ENCODE measurements around the gene NEK11.

Gene NEK11

DNA sequence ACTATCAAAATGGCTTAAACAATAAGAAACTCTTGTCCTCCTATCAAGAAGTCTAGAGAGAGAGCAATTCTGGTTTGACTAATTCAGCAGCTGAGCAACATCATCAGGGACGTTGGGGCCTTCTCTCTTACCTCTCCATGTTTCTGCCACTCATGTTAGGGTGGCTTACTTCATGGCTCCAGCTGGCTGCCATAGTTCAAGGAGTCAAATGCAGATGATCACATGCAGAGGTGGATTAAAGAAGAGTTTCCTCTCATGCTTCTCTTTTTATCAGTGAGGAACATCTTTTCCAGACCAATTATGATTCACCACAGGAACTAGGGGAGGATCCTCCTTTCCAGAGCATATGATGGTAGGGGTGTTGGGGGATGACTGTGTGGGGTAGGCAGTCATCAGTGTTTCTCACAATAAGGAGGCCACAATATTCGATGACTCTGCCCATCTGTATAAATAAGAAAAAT, 45.5 kb downstream of the NEK11 start:
- FAIRE-seq (no peak), DNase-seq (ENCODE audit: insufficient read length, low spot score) (no peak)
- no peak for TF ChIP-seq POLR2A (IDR thresholded peaks at IDR 0.05; ENCODE audit: low read depth, low read length)

DNA sequence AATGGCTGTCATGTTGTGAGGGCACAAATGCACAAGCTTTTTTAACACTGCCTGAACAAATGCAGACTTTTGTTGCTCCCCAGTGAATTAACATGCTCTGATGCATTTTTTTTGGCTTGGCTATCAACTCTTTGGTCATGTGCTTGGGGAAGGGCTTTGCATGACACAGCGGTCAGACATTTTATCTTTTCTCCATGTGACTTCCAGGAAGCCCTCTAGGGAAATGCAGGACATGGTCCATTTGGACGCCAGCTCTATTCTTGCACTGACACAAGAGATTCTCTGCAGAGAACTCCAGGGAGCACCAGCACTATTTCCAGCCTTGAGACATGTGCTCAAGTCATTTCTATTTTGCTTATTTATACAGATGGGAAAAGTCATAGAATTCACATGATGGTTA, 46.2 kb downstream of the NEK11 start:
- no peak for TF ChIP-seq POLR2A (IDR thresholded peaks at IDR 0.05; ENCODE audit: low read depth, low read length)
- DNase-seq (ENCODE audit: insufficient read length, low spot score) (no peak), FAIRE-seq (no peak)

DNA sequence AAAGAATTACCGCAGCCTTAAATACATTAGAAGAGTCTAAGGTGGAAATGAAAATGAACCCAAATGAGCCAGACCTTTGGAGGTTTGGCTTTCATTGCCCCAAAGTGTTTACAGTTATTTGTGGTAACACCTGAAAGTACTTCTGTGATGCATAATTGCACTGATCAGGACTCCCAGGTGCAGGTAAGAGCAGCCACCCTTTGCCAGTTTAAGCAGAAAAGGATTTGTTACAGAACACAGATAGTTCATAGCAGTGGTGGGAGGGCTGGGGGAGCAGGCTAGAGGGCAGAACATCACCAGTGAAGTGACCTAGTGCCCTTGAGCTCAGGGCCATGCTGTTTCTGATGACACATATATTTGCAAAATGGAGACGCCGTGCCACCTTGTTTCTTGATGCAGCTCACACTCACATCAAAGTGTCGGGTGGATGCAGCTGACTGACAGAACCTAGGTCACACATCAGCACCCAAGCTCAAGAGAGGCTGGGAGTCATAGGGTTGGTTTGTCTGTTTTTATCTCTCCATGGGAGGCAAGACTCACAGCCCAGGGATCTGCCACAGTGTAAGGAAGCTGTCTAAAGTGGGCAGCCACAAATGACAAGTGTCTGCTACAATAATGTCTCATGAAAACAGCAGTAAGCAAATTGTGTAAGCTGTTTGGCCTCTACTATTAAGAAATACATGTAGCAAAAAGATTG, 49.1 kb downstream of the NEK11 start:
- no peak for TF ChIP-seq POLR2A (IDR thresholded peaks at IDR 0.05; ENCODE audit: low read depth, low read length)
- no peak for FAIRE-seq
- DNase-seq (ENCODE audit: insufficient read length, low spot score): no peak

DNA sequence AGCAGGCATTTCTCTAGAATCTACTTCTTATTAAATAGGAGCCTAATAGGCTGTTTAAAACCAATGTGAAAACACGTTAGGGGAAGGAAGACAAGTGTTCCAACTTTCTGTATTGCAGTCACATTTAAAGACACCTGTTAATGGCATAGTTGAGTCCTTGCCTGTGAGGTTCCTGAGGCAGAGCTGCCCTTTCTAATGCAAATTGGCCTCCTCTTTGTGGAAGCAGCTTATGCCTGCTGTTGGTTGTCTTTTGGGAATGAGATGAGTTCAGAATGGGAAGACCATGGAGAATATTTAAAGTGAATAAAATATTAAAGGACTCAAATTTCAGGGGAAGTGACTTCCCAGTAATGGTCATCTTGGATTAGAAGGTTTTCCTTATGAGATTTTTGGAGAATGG, 51.2 kb downstream of the NEK11 start:
- no peak for TF ChIP-seq POLR2A (IDR thresholded peaks at IDR 0.05; ENCODE audit: low read depth, low read length)
- no peak for FAIRE-seq
- DNase-seq (ENCODE audit: insufficient read length, low spot score): no peak

DNA sequence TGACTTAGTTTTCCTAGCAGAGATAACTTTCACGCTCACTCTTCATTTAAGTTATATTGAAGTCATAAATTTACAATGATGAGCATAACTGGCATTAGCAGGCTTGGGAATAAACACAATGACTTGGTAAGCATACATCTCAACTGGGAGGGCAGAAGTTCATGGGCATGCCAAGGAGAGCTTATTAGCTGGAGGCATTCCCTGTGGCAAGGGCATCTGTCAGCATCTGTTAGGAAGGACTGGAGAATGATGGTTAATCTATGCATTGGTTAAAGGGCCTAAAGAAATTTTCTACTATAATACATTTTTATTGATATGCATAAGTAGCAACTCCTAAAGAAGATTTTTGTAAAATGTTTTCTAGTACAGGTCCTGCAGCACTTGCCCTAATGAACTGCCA, 52.4 kb downstream of the NEK11 start:
- FAIRE-seq: no peak
- no peak for TF ChIP-seq POLR2A (IDR thresholded peaks at IDR 0.05; ENCODE audit: low read depth, low read length)

DNA sequence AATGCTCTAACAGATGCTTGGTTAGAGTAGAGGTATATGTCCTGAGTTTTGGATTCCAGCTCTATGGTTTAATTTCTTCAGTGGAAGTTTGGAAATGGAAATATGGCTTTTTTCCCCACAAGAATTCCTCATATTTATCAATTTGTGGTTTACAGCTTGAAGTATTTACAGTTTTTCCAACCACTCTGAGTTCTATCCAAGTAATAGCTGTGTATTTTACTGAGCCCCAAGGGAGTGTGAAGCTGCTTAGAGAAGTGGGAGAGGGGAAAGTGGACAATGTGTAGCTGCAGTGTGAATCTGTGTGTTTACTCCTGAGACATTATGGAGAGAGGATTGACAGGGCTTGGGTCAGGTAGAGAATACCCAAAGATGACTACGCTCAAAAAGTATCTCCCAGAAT, 54.5 kb downstream of the NEK11 start:
- no peak for DNase-seq (ENCODE audit: insufficient read length, low spot score)
- no peak for TF ChIP-seq POLR2A (IDR thresholded peaks at IDR 0.05; ENCODE audit: low read depth, low read length)
- FAIRE-seq: no peak

More for the DNA sequence above, 52.4 kb downstream of the NEK11 start:
- DNase-seq (ENCODE audit: insufficient read length, low spot score): no peak

DNA sequence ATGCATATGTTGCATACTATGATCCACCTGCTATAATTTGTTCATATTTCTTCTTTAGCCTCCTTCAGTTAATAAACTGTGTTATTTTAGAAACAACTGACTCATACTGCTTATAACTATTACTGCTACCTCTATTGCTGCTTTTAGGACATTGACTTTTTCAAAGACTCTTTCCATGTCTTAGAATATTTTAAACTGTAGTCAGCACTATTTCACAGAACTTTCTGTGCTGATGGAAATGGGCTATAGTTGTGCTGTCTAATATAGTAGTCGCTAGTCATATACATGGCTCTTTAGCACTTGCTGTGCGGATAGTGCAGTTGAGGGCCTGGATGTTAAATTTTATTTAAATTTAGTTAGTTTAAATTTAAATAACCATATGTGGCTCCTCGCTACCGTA, 55.6 kb downstream of the NEK11 start:
- DNase-seq (ENCODE audit: insufficient read length, low spot score): no peak
- no peak for TF ChIP-seq POLR2A (IDR thresholded peaks at IDR 0.05; ENCODE audit: low read depth, low read length)
- no peak for FAIRE-seq

DNA sequence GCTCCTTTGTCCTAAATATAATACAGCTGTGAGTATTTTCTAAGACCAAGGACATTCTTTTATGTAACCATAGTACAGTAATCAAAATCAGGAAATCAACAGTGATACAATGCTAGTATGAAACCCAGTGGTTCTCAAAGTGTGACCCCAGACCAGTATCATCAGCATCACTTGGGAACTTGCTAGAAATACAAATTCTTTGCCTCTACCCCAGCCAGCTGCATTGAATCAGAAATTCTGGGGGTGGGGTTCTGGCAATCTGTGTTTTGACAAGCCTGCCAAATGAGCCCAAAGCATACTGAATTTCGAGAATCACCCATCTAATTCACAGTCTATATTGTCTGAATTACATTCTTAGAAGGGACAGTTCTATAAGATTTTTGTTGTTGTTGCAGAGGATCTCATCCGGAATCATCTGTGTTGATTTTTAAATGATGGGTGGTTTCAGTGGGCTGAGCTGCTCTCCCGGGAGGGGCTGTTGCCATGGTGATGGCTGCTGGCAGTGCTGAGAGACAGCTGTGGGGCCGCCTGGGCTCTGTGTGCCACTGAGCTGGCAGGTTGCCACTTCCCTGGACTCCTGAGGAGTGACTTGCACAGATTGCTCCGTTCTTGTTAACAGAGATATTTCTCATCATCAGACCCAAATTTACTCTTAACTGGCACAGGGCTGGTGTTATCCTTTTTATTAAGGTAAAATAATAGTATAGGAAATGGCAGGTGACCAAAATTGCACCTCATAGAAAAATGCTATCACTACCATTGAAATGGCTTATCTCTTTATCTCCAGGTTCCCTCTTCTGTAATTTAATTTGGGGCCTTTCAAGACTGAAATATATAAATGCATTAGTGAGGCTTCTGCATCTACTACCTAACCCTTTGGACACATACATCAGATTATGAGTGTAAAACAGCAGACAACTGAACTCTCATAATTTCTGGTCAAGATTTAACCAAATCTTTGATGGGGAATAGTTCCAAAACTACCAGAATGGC, 56.5 kb downstream of the NEK11 start:
- DNase-seq (ENCODE audit: insufficient read length, low spot score) (no peak), FAIRE-seq (no peak)
- no peak for TF ChIP-seq POLR2A (IDR thresholded peaks at IDR 0.05; ENCODE audit: low read depth, low read length)

DNA sequence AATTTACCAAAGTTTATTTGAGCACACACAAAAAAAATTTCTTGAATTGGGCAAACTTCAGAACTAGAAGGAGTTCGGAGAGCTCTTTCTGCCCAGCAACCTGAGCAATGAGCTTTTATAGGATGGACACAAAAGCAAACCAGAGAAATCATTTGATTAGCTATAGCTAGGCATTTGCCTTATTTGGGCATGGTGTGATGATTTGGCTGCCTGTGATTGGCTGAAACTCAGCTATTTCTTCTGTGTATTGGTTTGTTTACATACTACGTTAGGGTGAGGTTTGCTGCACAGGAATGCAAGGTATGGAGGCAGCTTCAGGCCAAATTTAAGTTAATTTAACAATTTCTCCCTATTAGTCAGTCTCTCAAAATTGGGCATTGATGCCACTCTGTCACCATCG, 65.1 kb downstream of the NEK11 start:
- FAIRE-seq (no peak), DNase-seq (ENCODE audit: insufficient read length, low spot score) (no peak)
- no peak for TF ChIP-seq POLR2A (IDR thresholded peaks at IDR 0.05; ENCODE audit: low read depth, low read length)

DNA sequence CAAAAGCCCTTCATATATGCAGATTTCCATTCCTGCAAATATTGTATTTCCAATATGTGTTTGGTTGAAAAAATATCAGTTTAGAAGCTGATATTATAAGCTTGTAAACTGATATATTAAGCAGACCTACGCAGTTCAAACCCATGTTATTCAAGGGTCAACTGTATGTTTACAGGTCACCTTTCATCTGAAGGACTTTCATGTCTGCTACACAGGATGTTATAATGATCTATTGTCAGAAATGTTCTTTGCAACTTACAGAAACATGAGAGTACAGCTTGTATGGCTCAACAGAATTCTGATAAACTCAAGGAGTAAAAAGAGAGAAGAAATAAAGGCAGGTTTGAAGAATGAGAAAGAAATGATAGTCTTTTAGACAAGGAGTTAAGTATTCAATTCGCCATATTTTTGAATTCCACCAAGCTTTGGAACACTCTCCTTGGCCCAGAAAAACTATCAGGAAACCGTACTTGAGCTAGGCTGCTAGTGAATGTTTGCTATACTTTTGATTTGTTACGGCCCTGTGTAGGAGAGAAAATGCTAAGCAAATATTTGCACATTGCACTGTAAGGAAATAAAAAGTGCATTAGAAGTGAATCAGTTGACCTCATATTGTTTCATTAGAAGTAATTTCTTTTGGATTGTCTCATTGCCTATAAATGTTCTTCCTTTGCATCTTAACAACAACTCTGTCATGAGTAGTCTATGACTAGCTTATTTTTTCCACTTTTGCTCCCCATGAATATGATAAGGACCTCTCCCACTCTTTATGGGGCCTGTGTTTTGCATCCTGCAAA, 81.2 kb downstream of the NEK11 start:
- peak; percentile 38 for FAIRE-seq
- TF ChIP-seq POLR2A (IDR thresholded peaks at IDR 0.05; ENCODE audit: low read depth, low read length): no peak

DNA sequence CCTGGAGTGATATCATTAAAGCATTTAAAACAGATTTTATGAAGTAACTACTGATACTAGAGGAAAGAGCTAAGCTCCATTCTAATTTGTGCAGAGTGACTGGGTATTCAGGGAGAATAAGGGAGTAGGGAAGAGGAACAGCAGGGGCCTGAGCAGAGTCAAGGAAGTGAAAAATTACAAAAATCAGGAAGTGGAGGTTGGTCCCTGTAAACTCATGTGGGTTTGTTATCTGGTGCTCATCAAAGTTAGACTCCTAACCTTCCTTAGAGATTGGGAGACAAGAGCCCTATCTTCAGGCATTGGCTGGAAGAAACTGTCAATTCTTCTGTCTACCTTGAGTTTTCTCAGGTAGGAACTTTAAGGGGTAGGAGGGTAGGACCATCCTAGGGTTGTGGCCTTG, 82.5 kb downstream of the NEK11 start:
- FAIRE-seq: no peak
- no peak for TF ChIP-seq POLR2A (IDR thresholded peaks at IDR 0.05; ENCODE audit: low read depth, low read length)
- no peak for DNase-seq (ENCODE audit: insufficient read length, low spot score)

More for the DNA sequence above, 81.2 kb downstream of the NEK11 start:
- DNase-seq (ENCODE audit: insufficient read length, low spot score): no peak

DNA sequence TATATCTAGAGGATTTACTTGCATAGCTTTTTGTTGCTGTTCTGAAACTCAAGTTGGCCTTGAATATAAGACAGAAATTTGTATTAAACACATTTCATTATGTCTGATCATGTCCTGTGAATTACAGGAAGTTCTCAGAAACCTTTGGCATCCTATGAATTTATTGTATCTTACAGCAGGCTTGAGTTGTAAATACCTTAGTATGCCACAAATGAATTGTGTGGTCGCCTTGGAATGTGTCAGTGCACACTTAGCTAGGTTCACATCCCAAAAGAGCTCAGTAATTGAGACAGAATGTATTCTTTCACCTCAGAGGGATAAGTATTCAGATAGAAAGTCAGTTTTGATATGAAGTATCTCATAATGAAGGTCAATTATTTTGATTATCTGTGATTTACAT, 83.4 kb downstream of the NEK11 start:
- TF ChIP-seq POLR2A (IDR thresholded peaks at IDR 0.05; ENCODE audit: low read depth, low read length): no peak
- peak; percentile 3 for DNase-seq (ENCODE audit: insufficient read length, low spot score)
- FAIRE-seq: peak; percentile 60

DNA sequence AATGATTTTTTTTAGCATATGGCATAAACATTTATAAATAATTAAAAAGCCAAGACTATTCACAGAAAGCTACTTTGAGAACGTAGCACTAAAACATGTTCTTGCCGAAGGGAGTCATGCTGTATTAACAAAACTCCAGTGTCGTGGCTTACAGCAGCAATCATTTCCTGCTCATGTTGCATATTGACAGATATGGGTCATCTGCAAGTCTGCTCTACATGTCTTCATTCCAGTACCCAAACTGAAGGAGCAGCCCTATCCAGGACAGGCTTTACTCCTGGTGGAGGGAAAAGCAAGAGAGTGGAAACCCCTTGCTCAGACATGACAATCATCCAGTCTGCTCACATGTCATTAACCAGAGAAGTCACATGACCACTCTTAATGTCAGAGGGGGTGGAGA, 87.6 kb downstream of the NEK11 start:
- no peak for FAIRE-seq
- TF ChIP-seq POLR2A (IDR thresholded peaks at IDR 0.05; ENCODE audit: low read depth, low read length): no peak
- DNase-seq (ENCODE audit: insufficient read length, low spot score): no peak

DNA sequence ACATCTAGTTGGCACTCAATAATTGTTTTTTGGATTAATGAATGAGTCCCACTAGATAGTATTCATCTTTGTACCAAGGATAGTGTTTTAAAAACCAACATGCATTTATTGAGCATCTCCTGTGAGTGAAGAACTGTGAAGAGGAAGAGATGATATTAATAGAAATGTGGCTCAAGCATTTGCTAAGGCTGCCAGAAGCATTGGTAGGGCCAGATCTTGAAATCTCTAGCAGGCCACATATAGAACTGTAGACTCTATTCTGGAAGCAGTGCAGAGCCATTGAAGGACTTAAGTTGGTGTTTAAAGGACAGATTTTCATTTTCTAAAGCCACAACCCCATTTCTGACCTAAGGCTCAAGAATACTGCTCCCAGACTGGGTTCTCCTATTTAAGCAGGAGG, 99.0 kb downstream of the NEK11 start:
- FAIRE-seq (no peak), DNase-seq (ENCODE audit: insufficient read length, low spot score) (no peak)
- no peak for TF ChIP-seq POLR2A (IDR thresholded peaks at IDR 0.05; ENCODE audit: low read depth, low read length)
